Coronary artery (tissue), 2 donors: ENCODE data around the gene OGFOD3.

Experiments
- DNase-seq: peaks from one replicate; pipeline ENCODE4 v3.0.0-alpha.2; 2017; ENCODE audit warnings: low spot score
- H3K27ac ChIP-seq, 2 donors: fragments of 200-600 bp; sonication (generic); one replicate each; pipeline ENCODE4 v1.5.1; 2016 to 2019
- H3K4me3 ChIP-seq: fragments of 200-600 bp; sonication (generic); 2 replicates; pipeline ENCODE4 v1.5.1; 2016; ENCODE audit warnings: mild to moderate bottlenecking, moderate library complexity
- CTCF ChIP-seq: fragments of 200-600 bp; sonication (generic); IDR thresholded peaks from one replicate; pipeline ENCODE4 v1.5.1; 2019; ENCODE audit warnings: antibody characterized with exemption

OGFOD3 gene

GRCh38 chr17:82391496-82392066 is 26.8 kb downstream of the OGFOD3 start:
- TF ChIP-seq CTCF = no peak
- H3K27ac ChIP-seq = no peak overlapping the region
- H3K4me3 ChIP-seq = no peak overlapping the region
- DNase-seq = no peak

- no peak for TF ChIP-seq CTCF
- no peak overlapping the region for H3K27ac ChIP-seq
- no peak for DNase-seq
- no peak overlapping the region for H3K4me3 ChIP-seq
These were observed 27.4 kb downstream of the OGFOD3 start for GRCh38 chr17:82390860-82391435.

GRCh38 chr17:82390015-82390859 is 28.1 kb downstream of the OGFOD3 start:
- no peak for TF ChIP-seq CTCF
- Histone ChIP-seq H3K4me3 (no peak overlapping the region), H3K27ac (no peak overlapping the region)
- DNase-seq = no peak

- no peak for DNase-seq
- no peak overlapping the region for H3K4me3 ChIP-seq
- TF ChIP-seq CTCF = no peak
- no peak overlapping the region for H3K27ac ChIP-seq
These were observed 29.0 kb downstream of the OGFOD3 start for GRCh38 chr17:82389379-82389778.

- no peak overlapping the region for H3K27ac ChIP-seq
- no peak for DNase-seq
- TF ChIP-seq CTCF = no peak
- H3K4me3 ChIP-seq = no peak overlapping the region
These were observed 29.5 kb downstream of the OGFOD3 start for GRCh38 chr17:82388922-82389283.

- H3K27ac ChIP-seq = no peak overlapping the region
- DNase-seq = no peak
- H3K4me3 ChIP-seq = no peak overlapping the region
- no peak for TF ChIP-seq CTCF
These were observed 30.0 kb downstream of the OGFOD3 start for GRCh38 chr17:82388223-82388921.
